ENCODE results near the gene VRTN. TPM values are rescaled to one million over a fixed set of nuclear protein-coding genes. Genes with fewer than 3 reads are reported as not detected.
A peak's percentile ranks its signal among the peaks of the same experiment; 100 is the strongest.

The VRTN gene
- total RNA-seq, 1 donor: not detected

DNA sequence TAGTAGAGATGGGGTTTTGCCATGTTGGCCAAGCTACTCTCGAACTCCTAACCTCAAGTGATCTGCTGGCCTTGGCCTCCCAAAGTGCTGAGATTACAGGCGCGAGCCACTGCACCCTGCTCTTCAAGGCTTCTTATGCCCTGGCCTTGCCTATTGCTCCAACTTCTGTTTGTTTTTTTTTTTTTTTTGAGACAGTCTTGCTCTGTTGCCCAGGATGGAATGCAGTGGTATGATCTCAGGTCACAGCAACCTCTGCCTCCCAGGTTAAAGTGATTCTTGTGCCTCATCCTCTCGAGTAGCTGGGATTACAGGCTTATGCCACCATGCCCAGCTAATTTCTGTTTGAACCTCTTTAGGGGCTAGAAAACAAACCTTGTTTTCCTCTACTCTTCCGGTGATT lies 39.6 kb upstream of the VRTN start:
- DNase-seq (ENCODE audit: low read depth): no peak
- no peak overlapping the region for H3K4me3 ChIP-seq (ENCODE audit: low read depth, low read length)
- TF ChIP-seq, protein P1, sequence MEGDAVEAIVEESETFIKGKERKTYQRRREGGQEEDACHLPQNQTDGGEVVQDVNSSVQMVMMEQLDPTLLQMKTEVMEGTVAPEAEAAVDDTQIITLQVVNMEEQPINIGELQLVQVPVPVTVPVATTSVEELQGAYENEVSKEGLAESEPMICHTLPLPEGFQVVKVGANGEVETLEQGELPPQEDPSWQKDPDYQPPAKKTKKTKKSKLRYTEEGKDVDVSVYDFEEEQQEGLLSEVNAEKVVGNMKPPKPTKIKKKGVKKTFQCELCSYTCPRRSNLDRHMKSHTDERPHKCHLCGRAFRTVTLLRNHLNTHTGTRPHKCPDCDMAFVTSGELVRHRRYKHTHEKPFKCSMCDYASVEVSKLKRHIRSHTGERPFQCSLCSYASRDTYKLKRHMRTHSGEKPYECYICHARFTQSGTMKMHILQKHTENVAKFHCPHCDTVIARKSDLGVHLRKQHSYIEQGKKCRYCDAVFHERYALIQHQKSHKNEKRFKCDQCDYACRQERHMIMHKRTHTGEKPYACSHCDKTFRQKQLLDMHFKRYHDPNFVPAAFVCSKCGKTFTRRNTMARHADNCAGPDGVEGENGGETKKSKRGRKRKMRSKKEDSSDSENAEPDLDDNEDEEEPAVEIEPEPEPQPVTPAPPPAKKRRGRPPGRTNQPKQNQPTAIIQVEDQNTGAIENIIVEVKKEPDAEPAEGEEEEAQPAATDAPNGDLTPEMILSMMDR (IDR thresholded peaks at IDR 0.05; ENCODE audit: insufficient read depth, low read depth, low read length): no peak

DNA sequence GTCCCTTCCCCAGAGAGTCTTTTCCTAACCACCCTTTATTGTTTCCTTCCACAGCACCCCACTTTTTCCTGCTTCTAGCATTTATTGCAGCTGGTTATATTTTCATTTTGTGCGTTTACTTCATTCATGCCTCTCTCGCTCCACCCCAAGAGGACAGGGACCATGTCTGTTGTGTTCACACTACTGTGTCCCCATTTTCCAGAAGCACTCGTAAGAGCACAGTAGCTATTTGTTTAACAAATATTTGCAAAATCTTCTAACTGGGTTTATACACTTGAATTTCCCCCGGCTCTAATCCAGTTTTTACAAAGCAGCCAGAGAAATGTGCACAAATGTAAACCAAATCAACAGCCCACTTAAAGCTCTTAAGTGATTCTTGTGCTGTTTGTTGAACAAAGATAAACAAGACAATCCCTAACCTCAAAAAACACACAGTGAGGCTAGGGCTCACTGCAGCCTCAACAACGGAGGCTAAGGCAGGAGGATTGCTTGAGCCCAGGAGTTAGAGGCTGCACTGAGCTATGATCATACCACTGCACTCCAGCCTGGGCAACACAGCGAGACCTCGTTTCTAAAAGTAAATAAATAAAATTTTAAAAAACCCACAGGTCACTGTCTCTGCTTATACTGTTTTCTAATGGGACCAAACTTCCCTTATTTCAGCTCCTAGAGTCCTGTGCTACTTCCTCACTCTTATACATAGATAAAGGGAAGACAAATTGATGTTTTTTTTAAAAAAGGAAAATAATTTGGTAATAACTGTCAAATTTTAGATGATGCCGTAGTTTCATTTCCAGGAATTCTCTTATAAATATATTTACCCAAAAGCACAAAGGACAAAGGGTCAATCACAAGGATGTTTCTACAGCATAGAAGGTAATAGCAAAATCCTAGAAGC lies 38.9 kb upstream of the VRTN start:
- TF ChIP-seq, protein P1 (IDR thresholded peaks at IDR 0.05; ENCODE audit: insufficient read depth, low read depth, low read length): no peak
- H3K4me3 ChIP-seq (ENCODE audit: low read depth, low read length): no peak overlapping the region
- no peak for DNase-seq (ENCODE audit: low read depth)

DNA sequence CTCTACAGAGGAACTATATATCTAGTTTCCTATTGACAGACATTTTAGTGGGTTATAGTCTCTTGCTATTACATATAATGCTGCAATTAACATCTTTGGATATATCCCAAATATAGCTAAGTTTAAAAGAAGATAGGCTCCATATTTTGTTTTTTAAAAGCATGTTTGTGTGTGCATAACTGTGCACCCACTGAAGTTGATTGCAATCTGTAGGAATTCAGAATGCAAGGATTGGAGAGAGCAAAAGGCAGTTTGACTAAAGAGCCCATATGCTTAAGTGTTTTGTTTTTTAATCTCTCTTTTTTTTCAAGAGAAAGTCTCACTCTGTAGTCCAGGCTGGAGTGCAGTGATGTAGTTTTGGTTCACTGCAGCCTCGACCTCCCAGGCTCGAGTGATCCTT lies 36.1 kb upstream of the VRTN start:
- no peak for DNase-seq (ENCODE audit: low read depth)
- H3K4me3 ChIP-seq (ENCODE audit: low read depth, low read length): no peak overlapping the region
- TF ChIP-seq, protein P1 (IDR thresholded peaks at IDR 0.05; ENCODE audit: insufficient read depth, low read depth, low read length): no peak

DNA sequence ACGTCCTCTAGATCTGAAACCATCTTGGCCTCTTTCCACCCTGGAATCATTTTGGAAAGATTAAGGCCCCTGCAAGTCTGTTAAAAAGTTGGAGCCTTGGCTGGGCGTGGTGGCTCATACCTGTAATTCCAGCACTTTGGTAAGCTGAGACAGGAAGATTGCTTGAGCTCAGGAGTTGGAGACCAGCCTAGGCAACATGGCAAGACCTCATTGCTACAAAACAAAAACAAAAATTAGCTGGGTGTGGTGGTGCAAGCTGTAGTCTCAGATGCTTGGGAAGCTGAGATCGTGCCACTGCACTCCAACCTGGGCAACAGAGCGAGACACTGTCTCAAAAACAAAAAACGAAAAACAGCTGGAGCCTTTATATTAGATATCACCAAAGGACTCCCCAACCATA lies 34.7 kb upstream of the VRTN start:
- no peak for DNase-seq (ENCODE audit: low read depth)
- H3K4me3 ChIP-seq (ENCODE audit: low read depth, low read length): no peak overlapping the region
- TF ChIP-seq, protein P1 (IDR thresholded peaks at IDR 0.05; ENCODE audit: insufficient read depth, low read depth, low read length): no peak

DNA sequence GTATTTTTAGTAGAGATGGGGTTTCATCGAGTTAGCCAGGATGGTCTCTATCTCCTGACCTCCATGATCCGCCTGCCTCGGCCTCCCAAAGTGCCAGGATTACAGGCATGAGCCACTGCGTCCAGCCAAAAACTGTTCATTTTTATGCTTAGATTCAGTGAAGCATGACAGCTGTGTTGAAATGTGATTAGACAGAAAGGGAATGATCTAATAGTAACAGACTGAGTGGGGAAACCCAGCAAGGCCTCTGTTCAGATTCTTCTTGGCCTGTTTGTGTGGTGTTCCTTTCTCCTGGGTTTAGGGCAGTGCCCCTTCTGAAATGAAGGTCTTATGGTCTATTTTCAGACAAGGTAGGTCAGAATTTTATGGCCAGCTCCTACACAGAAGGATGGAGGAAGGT lies 33.7 kb upstream of the VRTN start:
- H3K4me3 ChIP-seq (ENCODE audit: low read depth, low read length): no peak overlapping the region
- DNase-seq (ENCODE audit: low read depth): no peak
- TF ChIP-seq, protein P1 (IDR thresholded peaks at IDR 0.05; ENCODE audit: insufficient read depth, low read depth, low read length): no peak

DNA sequence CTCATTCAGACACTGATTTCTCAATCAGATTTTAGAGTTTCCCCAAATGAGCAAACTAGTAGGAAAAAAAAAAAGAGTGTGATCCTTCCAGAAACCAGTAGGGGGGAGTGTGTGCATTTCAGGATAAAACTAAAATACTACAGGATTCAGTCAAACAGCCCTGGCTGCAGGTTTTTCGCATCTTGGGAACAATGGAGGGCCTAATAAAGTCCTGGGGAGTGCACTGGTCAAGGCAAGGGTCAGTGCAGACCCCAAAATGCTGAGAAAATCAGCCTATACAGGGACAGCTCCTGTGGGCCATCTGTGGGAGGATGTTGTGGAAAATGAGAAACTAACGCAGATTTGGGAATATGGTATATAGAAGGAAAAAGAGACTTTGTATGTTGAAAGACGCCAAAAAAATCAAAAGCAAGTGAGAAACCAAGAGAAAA lies 23.3 kb upstream of the VRTN start:
- peak; percentile 43 for DNase-seq (ENCODE audit: low read depth)
- TF ChIP-seq, protein P1 (IDR thresholded peaks at IDR 0.05; ENCODE audit: insufficient read depth, low read depth, low read length): peak; percentile 78
- H3K4me3 ChIP-seq (ENCODE audit: low read depth, low read length): no peak overlapping the region

Measured in fibroblast of villous mesenchyme (primary cell).